Kidney glomerular epithelial cell (primary cell): ENCODE data around the gene RAB1B.
"Not testable (repeated sequence)": the region's sequence is repeated elsewhere in the genome, so short reads cannot be mapped to it uniquely, and the experiment has no call there.

Experiments
- DNase-seq: peaks from one replicate; lab custom pipeline; 2025; lab: John Stamatoyannopoulos, UW

The RAB1B gene

DNA sequence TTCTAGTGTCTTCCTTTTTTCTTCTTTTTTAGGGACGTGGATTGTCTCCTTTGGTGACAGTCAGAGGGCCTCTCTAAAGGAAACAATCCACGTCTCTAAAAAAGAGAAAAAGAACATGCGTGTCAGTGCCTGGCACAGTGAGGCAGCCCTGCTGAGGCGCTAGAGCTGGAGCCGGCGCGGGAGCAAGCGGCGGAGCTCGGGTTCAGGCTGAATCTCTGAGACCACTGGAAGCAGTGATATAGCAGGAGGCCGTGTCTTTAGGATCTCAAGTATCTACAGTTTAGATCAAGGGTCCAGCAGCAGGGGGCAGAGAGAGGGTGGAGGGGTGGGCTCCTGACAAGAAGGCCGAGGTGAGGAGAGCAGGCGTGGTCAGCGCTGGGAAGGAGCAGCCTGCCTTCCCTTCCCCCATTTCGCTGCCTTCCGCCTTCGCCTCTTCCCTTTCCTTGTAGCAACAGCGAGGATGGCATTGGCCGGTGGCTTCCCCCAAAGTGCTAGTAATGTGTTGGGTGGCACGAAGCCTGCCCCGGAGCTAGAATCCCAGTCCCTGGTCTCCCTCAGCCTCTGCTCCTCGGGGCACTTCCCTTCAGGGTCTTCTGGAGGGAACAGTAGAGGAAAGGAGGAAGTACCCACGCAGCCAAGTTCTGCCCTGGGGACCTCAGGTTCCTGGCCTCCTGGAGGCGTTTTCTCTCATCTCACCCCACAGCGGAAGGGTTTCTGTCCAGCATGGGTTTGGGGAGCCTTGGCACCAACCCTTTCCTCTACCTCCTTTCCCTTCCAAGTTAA is 28.2 kb upstream of the RAB1B start:
- no peak for DNase-seq

DNA sequence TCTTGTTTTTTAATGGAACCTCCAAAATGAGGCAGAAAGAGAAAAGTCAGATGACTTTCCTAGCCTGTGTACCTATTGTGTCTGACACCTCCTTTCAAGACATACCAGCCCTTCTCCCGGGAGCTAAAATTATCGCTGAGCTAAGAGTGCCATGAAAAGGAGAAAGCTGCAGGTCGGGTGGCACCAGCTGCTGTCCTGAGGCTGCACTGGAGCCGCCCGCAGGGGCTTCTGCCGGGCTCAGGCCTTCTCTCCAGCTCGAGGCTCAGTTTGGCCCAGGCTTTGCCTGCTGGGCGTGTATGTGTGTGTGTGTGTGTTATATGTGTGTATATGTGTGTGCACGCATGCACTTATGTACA is 27.7 kb upstream of the RAB1B start:
- no peak for DNase-seq

DNA sequence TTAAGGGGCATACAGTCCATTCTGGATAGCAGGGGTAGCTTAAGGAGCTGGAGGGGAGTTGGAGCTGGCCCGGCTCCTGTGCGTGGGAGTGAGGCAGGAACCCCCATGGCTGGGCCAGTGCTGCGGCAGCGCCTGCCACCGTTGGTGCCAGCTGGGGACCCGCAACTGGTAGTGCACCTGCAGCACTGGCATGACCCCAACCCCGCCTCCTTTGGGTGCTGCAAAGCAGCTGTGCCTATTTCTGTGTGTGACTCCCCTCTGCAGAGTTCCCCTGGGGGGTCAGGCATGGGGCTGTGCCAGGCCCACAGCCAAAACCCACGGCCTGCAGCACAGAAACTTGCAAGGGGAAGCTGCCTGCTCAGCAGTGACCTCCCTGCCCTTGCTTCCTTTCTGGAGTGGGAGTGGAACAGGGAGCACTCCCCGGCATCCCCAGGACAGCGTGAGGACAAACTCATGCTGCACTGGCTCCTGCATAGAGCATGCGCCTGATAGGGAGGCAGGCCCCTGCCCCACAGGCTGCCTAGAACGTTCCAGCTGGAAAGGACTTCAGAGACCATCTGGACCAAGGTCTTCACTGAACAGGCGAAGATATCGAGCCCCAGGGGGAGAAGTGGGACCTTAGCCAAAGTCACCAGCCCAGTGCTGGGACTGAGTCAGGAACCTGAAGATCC is 26.2 kb upstream of the RAB1B start:
- no peak for DNase-seq

DNA sequence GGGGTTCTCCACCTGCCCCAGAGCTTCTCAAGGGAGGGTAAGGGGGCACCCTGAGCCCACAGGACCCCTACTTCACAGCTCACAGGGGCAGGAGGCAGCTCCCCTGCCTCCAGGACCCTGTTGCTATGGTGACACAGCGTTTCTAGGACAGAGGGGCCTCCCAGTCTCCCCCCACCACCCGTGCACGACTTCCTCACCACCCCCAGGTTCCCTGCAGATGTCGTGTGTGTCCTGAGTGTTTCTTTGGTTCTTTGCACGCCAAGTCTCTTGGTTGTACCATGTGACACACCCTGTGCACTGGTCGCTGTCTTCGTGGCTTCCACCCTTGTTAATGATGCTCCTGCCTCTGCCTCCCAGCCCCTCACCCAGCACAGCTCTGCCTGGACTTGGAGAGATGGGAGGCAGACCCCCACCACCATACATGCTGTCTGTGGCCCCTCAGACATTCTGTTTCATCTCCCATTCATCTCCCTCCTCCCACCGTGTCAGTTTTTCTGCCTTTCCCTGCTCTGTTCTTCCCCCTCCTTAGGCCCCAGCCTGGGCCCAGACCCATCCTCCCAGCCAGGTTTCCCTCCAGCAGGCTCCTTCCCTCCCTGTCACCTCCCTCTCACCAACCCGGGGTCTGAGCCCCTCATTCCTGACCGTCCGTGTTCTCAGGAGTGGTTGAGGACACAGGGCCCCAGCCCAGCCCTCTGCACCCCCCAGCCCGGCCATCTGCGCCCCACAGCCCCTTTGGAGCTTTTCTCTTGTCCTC is 24.5 kb upstream of the RAB1B start:
- no peak for DNase-seq

DNA sequence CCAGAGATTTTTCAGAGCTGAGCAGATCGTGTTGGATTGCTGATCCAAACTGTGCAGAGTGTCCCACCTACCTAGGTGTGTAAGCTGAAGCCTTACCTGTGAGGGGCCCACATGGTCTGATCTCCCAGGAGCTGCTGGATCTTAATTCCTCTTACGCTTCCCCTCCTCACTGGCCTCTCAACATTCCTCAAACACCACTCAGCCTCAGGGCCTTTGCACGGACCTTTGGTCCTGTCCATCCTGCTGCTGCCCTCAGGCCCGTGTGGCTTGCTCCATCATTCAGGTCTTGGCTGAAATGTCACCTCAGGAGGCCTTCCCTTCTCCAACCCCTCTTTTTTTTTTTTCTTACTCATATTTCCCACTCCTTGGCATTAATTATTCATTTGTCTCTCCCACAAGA is 21.1 kb upstream of the RAB1B start:
- DNase-seq: no peak

DNA sequence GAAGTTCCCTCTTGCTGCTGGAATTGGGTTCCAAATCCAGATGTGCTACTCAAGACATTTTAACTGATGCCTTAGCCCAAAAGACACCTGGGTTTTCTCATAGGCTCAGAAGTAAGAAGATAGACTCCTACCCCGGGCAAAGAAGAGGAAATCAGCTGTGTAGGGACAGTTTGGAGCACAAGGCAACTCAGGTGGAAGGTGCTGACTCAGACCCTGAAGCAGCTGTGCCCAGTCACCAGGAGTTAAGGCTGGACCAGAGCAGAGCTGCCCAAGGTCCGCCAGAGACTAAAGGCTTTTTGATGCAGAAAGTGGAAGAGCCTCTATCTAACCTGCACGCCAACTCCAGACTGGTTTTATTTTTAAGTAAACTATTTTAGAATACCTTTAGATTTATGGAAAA is 20.6 kb upstream of the RAB1B start:
- DNase-seq: no peak

GRCh38 chr11:66248903-66249302 is 19.5 kb upstream of the RAB1B start:
- no peak for DNase-seq

DNA sequence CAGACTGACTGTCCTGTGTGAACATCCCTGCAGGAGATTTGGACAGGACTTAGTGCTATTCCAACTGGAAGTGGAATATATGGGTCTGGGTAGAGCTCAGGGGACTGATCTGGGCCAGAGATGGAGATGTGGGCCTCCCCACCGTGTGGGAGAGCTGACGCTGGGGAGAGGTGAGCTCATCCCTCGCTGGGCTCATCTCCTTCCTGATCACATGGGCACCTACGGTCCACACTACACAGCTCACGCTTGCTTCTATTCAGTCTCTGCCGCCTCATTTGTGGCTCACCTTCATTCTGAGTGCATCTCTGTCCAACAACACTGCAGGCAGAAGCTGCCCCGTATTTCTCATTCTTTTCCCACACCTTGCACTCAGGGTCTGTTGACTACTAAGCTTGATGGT is 16.6 kb upstream of the RAB1B start:
- DNase-seq: no peak

DNA sequence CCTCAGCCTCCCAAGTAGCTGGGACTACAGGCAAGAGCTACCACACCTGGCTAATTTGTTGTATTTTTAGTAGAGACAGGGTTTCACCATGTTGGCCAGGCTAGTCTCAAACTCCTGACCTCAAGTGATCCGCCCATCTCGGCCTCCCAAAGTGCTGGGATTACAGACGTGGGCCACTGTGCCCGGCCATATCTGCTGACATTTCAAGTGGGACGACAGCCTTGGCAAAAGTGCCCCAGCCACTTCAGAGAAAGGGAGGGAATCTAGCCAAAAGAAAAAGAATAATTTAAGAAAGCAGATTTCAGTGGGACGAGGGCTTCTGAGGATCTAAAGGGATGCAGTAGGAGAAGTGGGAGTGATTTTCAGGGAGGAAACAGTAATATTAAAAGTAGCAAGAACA is 15.4 kb upstream of the RAB1B start:
- not testable (repeated sequence) for DNase-seq

DNA sequence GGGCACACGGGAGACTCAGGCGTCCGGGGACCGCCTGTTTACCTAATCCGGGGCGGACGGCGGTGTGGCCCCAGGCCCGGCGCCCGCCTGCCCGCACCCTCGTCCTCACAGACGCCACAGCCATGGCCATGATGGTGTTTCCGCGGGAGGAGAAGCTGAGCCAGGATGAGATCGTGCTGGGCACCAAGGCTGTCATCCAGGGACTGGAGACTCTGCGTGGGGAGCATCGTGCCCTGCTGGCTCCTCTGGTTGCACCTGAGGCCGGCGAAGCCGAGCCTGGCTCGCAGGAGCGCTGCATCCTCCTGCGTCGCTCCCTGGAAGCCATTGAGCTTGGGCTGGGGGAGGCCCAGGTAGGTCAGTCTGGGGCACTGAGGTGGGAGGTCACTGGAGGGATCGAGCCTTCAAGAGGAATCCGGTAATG is 10.0 kb upstream of the RAB1B start:
- no peak for DNase-seq

DNA sequence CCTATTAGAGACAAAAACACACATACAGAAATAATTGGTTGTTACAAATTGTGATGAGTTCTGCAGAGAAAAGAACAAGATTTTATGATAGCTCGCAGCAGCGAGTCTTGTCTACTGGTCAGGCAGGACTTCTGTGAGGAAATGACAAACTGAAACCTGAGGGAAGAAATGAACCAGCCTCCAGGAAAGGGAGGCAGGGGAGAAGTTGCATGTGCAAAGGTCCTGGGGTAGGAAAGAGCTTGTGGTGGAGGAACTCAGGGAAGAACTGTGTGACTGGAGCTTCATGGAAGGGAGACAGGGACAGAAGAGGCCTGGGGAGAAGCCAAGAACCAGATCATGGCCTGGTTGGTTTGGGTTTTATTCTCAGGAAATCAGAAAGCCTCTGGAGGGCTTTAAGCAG is 9.2 kb upstream of the RAB1B start:
- DNase-seq: no peak

DNA sequence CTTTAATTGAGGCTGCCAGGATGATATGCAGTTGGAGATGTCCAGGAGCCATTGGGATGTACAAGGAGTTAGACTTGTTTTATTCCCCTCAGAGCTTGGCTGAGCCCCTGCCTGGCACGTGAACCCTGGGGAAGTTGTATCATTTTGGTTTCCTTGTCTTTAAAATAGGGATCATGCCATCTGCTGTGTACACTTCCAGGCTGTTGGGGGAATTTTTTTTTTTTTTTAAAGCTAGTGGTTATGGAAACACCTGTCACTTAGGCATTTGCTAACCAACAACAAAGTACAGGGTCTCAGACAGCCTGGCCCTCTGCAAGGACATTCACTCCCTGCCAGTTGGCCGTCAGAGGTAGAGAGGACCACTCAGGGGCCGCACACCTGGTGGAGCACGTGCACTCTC is 8.5 kb upstream of the RAB1B start:
- no peak for DNase-seq

GRCh38 chr11:66261578-66261977 is 6.9 kb upstream of the RAB1B start:
- DNase-seq: no peak

GRCh38 chr11:66262191-66262590 is 6.2 kb upstream of the RAB1B start:
- no peak for DNase-seq

DNA sequence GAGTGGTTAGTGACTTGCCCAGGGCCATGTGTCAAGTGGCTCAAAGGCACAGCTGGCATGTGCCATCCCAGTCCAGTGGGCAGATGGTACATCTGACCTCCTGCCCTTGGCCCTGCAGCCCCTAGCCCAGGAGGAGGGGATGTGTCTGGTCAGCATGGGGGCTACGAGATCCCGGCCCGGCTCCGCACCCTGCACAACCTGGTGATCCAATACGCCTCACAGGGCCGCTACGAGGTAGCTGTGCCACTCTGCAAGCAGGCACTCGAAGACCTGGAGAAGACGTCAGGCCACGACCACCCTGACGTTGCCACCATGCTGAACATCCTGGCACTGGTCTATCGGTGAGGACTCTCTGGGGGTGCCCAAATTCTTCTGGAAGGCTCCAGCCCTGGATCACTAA is 5.7 kb upstream of the RAB1B start:
- no peak for DNase-seq

DNA sequence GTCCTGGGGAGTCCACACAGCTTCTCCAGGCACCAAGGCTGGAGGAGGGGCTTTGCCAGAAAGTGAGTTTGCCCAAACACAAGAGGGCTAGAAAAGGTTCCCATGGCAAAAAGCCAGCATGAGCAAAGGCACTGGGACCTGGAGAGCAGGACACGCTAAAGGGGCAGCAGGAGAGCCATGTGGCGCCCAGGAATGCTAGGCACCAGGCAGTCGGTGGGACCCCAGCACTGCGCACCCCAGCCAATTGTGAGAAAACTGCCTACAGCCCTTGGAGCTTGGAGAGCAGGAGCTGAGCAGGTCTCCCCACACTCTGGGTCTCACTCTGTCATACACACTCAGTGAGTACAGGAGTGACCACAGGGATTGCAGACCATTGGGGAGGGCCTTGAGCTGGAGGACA is 5.2 kb upstream of the RAB1B start:
- no peak for DNase-seq

DNA sequence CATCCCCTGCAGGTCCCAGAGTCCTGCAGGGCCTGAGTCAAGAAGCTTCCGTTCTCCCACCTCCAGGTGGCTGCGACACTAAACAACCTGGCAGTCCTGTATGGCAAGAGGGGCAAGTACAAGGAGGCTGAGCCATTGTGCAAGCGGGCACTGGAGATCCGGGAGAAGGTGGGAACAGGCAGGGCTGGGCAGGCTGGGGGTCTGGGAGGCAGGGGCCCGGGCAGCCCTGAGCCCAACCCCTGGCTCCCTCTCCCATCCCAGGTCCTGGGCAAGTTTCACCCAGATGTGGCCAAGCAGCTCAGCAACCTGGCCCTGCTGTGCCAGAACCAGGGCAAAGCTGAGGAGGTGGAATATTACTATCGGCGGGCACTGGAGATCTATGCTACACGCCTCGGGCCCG is 4.7 kb upstream of the RAB1B start:
- no peak for DNase-seq

- no peak for DNase-seq
These were observed 4.1 kb upstream of the RAB1B start for GRCh38 chr11:66264383-66264782.

- DNase-seq: no peak
These were observed 3.5 kb upstream of the RAB1B start for GRCh38 chr11:66264914-66265313.

DNA sequence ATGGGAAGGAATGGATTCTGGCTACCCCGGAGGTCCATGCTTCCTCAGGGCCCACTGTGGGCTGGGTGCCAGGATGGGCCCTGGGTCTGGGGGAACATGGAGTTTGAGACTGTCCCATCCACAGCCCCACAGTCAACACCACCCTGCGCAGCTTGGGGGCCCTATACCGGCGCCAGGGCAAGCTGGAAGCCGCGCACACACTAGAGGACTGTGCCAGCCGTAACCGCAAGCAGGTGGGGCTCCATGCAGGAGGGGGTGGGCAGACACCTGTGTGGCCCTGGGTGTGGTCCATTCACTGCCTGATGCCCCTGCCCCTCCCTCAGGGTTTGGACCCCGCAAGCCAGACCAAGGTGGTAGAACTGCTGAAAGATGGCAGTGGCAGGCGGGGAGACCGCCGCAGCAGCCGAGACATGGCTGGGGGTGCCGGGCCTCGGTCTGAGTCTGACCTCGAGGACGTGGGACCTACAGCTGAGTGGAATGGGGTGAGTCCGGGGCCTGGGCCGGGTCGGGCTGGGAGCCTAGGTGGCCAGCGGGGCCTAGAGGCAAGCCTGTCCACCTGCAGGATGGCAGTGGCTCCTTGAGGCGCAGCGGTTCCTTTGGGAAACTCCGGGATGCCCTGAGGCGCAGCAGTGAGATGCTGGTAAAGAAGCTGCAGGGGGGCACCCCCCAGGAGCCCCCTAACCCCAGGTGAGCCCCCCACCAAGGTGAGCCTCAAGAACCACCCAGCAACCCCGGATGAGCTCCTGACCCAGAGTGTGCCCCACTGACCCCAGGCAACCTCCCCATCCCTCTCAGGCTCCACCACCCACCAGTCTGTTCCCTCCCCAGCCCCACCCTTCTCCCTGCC is 2.7 kb upstream of the RAB1B start:
- no peak for DNase-seq

- DNase-seq: no peak
These were observed 1.9 kb upstream of the RAB1B start for GRCh38 chr11:66266378-66267038.

DNA sequence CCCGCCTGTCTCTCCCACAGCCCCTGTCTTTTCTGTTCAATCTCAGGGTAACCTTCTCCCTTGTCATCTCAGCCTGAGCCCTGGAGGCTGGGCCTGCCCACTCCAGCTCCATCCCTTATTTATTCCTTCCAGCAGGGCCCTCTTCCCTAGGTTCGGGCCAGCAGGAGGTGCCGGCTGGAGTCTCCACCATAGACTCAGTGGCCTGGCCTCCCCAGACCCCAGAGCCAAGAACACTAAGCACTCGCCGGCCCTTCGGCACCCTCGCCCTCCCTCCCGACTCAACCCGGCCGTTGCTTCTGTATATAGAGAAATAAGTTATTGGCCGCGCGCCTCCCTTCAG is 1.4 kb upstream of the RAB1B start:
- no peak for DNase-seq
